ENCODE data around the gene TCF4.

GRCh38 chr18:55464581-55464980 is 123.4 kb downstream of the TCF4 start:
- TF ChIP-seq EZH2 (IDR thresholded peaks at IDR 0.05; ENCODE audit: low read depth, unreplicated experiment): no peak
- no peak for TF ChIP-seq EZH2phosphoT487 (IDR thresholded peaks at IDR 0.05; ENCODE audit: unreplicated experiment)

Measured in GM23338 (cell line).